Activated CD8-positive, alpha-beta T cell treated with anti-CD3 and anti-CD28 coated beads, Interleukin-2, amount 10 ng/mL, durations not matched to agents 7 days and 5 days (primary cell): ENCODE data around the gene TMPRSS2. TPM values are rescaled to one million over a fixed set of nuclear protein-coding genes. Genes with fewer than 3 reads are reported as not detected.

Experiments
- ATAC-seq: fragments of 150-1000 bp; cut with Tn5 transposase; one replicate; pipeline ENCODE4 v1.10.0; 2021; ENCODE audit warnings: moderate library complexity
- CTCF ChIA-PET: fragments of 350-600 bp; sonication (Branson Sonifier 250); formaldehyde crosslinking; loops from one replicate; lab custom pipeline; 2021; ENCODE audit warnings: antibody characterized with exemption; lab: Charles Lee
- POLR2A ChIA-PET: fragments of 350-600 bp; sonication (Branson Sonifier 250); formaldehyde crosslinking; loops from one replicate; lab custom pipeline; 2021; ENCODE audit warnings: antibody characterized with exemption; lab: Charles Lee
- DNase-seq: peaks from one replicate; pipeline ENCODE4 v3.0.0-alpha.2; 2020
- H3K27ac Mint-ChIP-seq: one replicate; pipeline ENCODE4 v1.8.0; 2021; ENCODE audit warnings: mild to moderate bottlenecking, mixed read lengths
- H3K27me3 Mint-ChIP-seq: one replicate; pipeline ENCODE4 v1.8.0; 2021; ENCODE audit warnings: low read depth, mixed read lengths
- H3K36me3 Mint-ChIP-seq: one replicate; pipeline ENCODE4 v1.8.0; 2021; ENCODE audit warnings: low read depth, mixed read lengths
- H3K4me1 Mint-ChIP-seq: one replicate; pipeline ENCODE4 v1.8.0; 2021; ENCODE audit warnings: low read depth, mixed read lengths
- H3K4me3 Mint-ChIP-seq: one replicate; pipeline ENCODE4 v1.8.0; 2021; ENCODE audit warnings: mild to moderate bottlenecking, mixed read lengths
- H3K9me3 Mint-ChIP-seq: one replicate; pipeline ENCODE4 v1.8.0; 2022; ENCODE audit warnings: mixed read lengths; ENCODE audit not compliant: insufficient read depth
- total RNA-seq, 2 experiments: library from RNA; stranded (reverse); gene quantifications; one replicate each; pipeline ENCODE4 v1.2.3, GENCODE V29; 2021

TMPRSS2 gene
- total RNA-seq, 2 experiments from 2014 or later, result not detected

DNA sequence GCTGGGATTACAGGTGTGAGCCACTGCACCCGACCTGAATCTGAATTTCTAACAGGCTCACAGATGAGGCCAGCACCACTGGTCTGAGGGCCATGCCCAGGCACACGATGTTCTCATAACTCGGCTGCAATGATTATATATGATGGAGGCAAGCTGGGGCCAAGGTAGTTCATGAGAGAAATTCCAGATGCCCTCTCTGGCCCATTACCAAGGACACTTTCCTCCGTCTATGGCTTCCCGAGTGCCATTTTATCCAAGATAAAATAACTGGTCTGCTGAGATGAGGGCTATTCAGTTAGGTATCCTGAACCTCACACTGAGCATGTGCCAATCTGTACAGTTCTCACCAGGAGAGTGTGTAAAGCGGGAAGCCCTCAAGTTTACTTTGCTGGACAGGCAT is 16.5 kb downstream of the TMPRSS2 start:
- DNase-seq (no peak), ATAC-seq (no peak)
- Mint-ChIP-seq H3K4me1 (peaks cover 4% of the 10 kb centered on the region), H3K27ac (no peak overlapping the region), H3K9me3 (no peaks in the 10 kb centered on the region), H3K27me3 (peaks cover 7% of the 10 kb centered on the region), H3K4me3 (no peak overlapping the region), H3K36me3 (no peaks in the 10 kb centered on the region)
- POLR2A ChIA-PET, result no interaction called here
- CTCF ChIA-PET, result no interaction called here

DNA sequence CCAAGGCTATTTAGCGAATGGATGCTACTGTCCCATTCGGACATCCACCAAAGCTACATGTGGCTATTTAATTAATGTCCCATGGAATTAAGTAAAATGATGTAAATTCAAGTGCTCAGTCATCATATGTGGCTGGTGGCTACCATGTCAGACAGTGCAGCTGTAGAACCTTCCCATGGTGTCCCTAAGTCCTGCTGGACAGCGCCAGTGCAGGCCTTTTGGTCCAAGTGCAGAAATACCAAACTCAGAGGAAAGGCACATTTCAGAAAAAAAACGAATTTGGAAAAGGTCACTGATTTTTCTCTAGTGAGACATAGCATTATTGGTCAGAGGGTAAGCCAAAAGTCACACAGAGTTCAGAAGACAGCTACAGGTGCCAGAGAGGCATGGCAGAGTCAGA is 17.6 kb downstream of the TMPRSS2 start:
- Mint-ChIP-seq H3K36me3 (no peaks in the 10 kb centered on the region), H3K27ac (no peak overlapping the region), H3K27me3 (peaks cover 7% of the 10 kb centered on the region), H3K4me3 (no peak overlapping the region), H3K9me3 (no peaks in the 10 kb centered on the region), H3K4me1 (peaks cover 4% of the 10 kb centered on the region)
- ATAC-seq, result no peak
- no peak for DNase-seq
- CTCF ChIA-PET, result no interaction called here
- POLR2A ChIA-PET, result no interaction called here

GRCh38 chr21:41489329-41489728 is 18.6 kb downstream of the TMPRSS2 start:
- Mint-ChIP-seq H3K36me3 (no peaks in the 10 kb centered on the region), H3K9me3 (no peaks in the 10 kb centered on the region), H3K27me3 (peaks cover 7% of the 10 kb centered on the region), H3K4me1 (peaks cover 4% of the 10 kb centered on the region), H3K27ac (no peak overlapping the region), H3K4me3 (no peak overlapping the region)
- POLR2A ChIA-PET, result no interaction called here
- CTCF ChIA-PET, result no interaction called here
- no peak for ATAC-seq
- no peak for DNase-seq

- ATAC-seq (no peak), DNase-seq (no peak)
- Mint-ChIP-seq H3K4me1 (peaks cover 4% of the 10 kb centered on the region), H3K9me3 (no peaks in the 10 kb centered on the region), H3K27me3 (peaks cover 7% of the 10 kb centered on the region), H3K27ac (no peak overlapping the region), H3K36me3 (no peaks in the 10 kb centered on the region), H3K4me3 (no peak overlapping the region)
- POLR2A ChIA-PET, result no interaction called here
- CTCF ChIA-PET, result no interaction called here
Measured at GRCh38 chr21:41488080-41488479, 19.9 kb downstream of the TMPRSS2 start.

GRCh38 chr21:41487082-41487481 is 20.9 kb downstream of the TMPRSS2 start:
- Mint-ChIP-seq H3K36me3 (no peaks in the 10 kb centered on the region), H3K27me3 (peaks cover 14% of the 10 kb centered on the region), H3K4me1 (peaks cover 4% of the 10 kb centered on the region), H3K27ac (no peak overlapping the region), H3K9me3 (no peaks in the 10 kb centered on the region), H3K4me3 (no peak overlapping the region)
- CTCF ChIA-PET, result no interaction called here
- DNase-seq (no peak), ATAC-seq (no peak)
- POLR2A ChIA-PET, result no interaction called here

DNA sequence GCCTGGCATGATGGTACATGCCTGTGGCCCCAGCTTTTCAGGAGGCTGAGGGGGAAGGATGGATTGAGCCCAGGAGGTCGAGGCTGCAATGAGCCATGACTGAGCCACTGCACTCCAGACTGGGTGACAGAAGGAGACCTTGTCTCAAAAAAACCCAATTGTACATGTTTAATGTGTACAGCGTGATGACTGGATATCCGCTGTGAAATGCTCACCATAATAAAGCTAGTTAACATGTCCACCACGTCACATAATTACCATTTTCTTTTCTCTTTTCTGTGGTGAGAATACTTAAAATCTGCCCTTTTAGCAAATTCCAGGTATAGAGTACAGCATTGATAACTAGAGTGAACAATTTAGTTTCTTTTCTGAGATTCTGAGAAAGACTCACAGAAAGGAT is 24.0 kb downstream of the TMPRSS2 start:
- H3K4me3 Mint-ChIP-seq, result no peak overlapping the region
- no peaks in the 10 kb centered on the region for H3K9me3 Mint-ChIP-seq
- ChIA-PET CTCF (interaction anchor here (1.9 kb wide), 1 partner anchor 200 kb away, joined by 7 read pairs; no protein-coding TSS in a partner anchor), POLR2A (no interaction called here)
- no peak overlapping the region for H3K27ac Mint-ChIP-seq
- H3K36me3 Mint-ChIP-seq, result no peaks in the 10 kb centered on the region
- peaks cover 4% of the 10 kb centered on the region for H3K4me1 Mint-ChIP-seq
- ATAC-seq (no peak), DNase-seq (no peak)
- peaks cover 23% of the 10 kb centered on the region for H3K27me3 Mint-ChIP-seq

GRCh38 chr21:41483415-41483814 is 24.5 kb downstream of the TMPRSS2 start:
- no peak overlapping the region for H3K4me3 Mint-ChIP-seq
- DNase-seq, result no peak
- H3K9me3 Mint-ChIP-seq, result no peaks in the 10 kb centered on the region
- H3K27ac Mint-ChIP-seq, result no peak overlapping the region
- H3K36me3 Mint-ChIP-seq, result no peaks in the 10 kb centered on the region
- POLR2A ChIA-PET, result no interaction called here
- H3K4me1 Mint-ChIP-seq, result peaks cover 8% of the 10 kb centered on the region
- ATAC-seq, result no peak
- H3K27me3 Mint-ChIP-seq, result peaks cover 23% of the 10 kb centered on the region
- CTCF ChIA-PET, result interaction anchor here (1.9 kb wide), 1 partner anchor 200 kb away, joined by 7 read pairs; no protein-coding TSS in a partner anchor

- POLR2A ChIA-PET, result no interaction called here
- Mint-ChIP-seq H3K27ac (no peak overlapping the region), H3K4me3 (no peak overlapping the region), H3K4me1 (peaks cover 10% of the 10 kb centered on the region), H3K36me3 (no peaks in the 10 kb centered on the region), H3K9me3 (no peaks in the 10 kb centered on the region), H3K27me3 (peaks cover 26% of the 10 kb centered on the region)
- ATAC-seq (no peak), DNase-seq (no peak)
- CTCF ChIA-PET, result interaction anchor here (1.9 kb wide), 1 partner anchor 199 kb away, joined by 7 read pairs; no protein-coding TSS in a partner anchor
Measured at GRCh38 chr21:41482980-41483379, 25.0 kb downstream of the TMPRSS2 start.

DNA sequence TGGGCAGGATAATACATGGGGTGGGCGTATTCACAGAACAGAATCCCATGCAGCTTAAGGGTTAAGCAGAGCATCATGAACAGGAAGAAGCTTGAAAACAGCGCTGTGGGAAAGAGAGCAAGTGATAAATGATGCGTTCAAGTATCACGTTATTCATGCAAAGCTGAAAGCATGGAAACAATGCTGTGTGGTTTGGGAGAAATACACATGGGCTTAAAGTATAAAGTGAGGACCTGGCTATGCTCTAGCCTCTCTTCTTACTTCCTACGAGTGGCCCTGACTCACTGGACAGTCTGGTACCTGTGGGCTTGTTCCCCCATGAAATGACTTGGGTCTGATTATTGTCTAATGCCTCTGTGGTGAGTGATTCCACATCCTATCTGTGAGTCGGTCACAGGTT is 25.7 kb downstream of the TMPRSS2 start:
- ATAC-seq (no peak), DNase-seq (no peak)
- no peaks in the 10 kb centered on the region for H3K36me3 Mint-ChIP-seq
- ChIA-PET POLR2A (interaction anchor here (1.1 kb wide), 1 partner anchor 22 kb away, joined by 3 read pairs; no protein-coding TSS in a partner anchor), CTCF (interaction anchor here (1.9 kb wide), 1 partner anchor 199 kb away, joined by 7 read pairs; no protein-coding TSS in a partner anchor)
- no peak overlapping the region for H3K27ac Mint-ChIP-seq
- no peaks in the 10 kb centered on the region for H3K9me3 Mint-ChIP-seq
- H3K4me1 Mint-ChIP-seq, result peaks cover 15% of the 10 kb centered on the region
- H3K27me3 Mint-ChIP-seq, result peaks cover 32% of the 10 kb centered on the region
- H3K4me3 Mint-ChIP-seq, result no peak overlapping the region

- Mint-ChIP-seq H3K36me3 (no peaks in the 10 kb centered on the region), H3K27me3 (peaks cover 30% of the 10 kb centered on the region), H3K27ac (no peak overlapping the region), H3K4me3 (no peak overlapping the region), H3K4me1 (peaks cover 22% of the 10 kb centered on the region), H3K9me3 (no peaks in the 10 kb centered on the region)
- ChIA-PET POLR2A (no interaction called here), CTCF (no interaction called here)
- no peak for ATAC-seq
- DNase-seq, result no peak
Measured at GRCh38 chr21:41481191-41481590, 26.8 kb downstream of the TMPRSS2 start.

- Mint-ChIP-seq H3K9me3 (no peaks in the 10 kb centered on the region), H3K27ac (no peak overlapping the region), H3K4me1 (peaks cover 22% of the 10 kb centered on the region), H3K4me3 (no peak overlapping the region), H3K36me3 (no peaks in the 10 kb centered on the region), H3K27me3 (peaks cover 30% of the 10 kb centered on the region)
- ChIA-PET CTCF (interaction anchor here (0.8 kb wide), 1 partner anchor 197 kb away, joined by 3 read pairs; no protein-coding TSS in a partner anchor), POLR2A (no interaction called here)
- DNase-seq (no peak), ATAC-seq (no peak)
Measured at GRCh38 chr21:41480086-41480690, 27.8 kb downstream of the TMPRSS2 start.

- POLR2A ChIA-PET, result no interaction called here
- Mint-ChIP-seq H3K36me3 (no peaks in the 10 kb centered on the region), H3K4me3 (no peak overlapping the region), H3K9me3 (no peaks in the 10 kb centered on the region), H3K4me1 (peaks cover 22% of the 10 kb centered on the region), H3K27ac (no peak overlapping the region), H3K27me3 (peaks cover 30% of the 10 kb centered on the region)
- no peak for DNase-seq
- no peak for ATAC-seq
- CTCF ChIA-PET, result interaction anchor here (0.8 kb wide), 1 partner anchor 196 kb away, joined by 3 read pairs; no protein-coding TSS in a partner anchor
Measured at GRCh38 chr21:41479686-41480085, 28.3 kb downstream of the TMPRSS2 start.
